ENCODE measurements around the gene PRPF8.
"Not testable (repeated sequence)": the region's sequence is repeated elsewhere in the genome, so short reads cannot be mapped to it uniquely, and the experiment has no call there.

Gene PRPF8

DNA sequence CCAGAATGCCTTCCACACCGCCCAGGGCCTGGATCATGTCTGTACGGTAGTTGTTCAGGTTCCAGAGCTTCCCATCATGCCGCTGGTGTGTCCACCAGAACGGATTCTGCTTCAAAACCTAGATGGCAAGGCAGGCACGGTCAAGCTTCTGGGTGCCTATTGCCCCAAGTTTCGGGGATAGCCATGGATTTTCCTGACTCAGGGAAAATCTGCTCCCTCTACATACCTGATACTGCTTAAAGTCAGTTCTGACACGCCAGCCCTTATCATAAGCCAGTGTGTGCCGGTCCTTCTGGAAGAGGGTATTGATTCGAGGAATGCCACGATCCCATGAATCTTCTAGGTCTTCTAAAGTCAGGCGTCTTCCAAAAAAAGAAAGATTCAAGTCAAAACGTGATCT lies 23.6 kb downstream of the PRPF8 start:
- Histone ChIP-seq H3K27ac (replicated peaks) (no peak overlapping the region), H3K4me3 (replicated peaks; ENCODE audit: insufficient read depth, low read length) (no peak overlapping the region), H3K27me3 (ENCODE audit: insufficient read depth, poor library complexity, severe bottlenecking) (no peaks in the 10 kb centered on the region)
- TF ChIP-seq CTCF (IDR thresholded peaks at IDR 0.05; ENCODE audit: insufficient read depth, low read length) (no peak), GABPA (IDR thresholded peaks at IDR 0.05; ENCODE audit: low read depth) (no peak), REST (IDR thresholded peaks at IDR 0.05; ENCODE audit: insufficient replicate concordance, low read depth) (no peak), SPI1 (IDR thresholded peaks at IDR 0.05; ENCODE audit: borderline replicate concordance, low read depth) (no peak), POLR2AphosphoS5 (IDR thresholded peaks at IDR 0.05; ENCODE audit: low read depth) (no peak)
- DNase-seq (ENCODE audit: low read depth in 1 of 2, low spot score in 1 of 2), result no peak

DNA sequence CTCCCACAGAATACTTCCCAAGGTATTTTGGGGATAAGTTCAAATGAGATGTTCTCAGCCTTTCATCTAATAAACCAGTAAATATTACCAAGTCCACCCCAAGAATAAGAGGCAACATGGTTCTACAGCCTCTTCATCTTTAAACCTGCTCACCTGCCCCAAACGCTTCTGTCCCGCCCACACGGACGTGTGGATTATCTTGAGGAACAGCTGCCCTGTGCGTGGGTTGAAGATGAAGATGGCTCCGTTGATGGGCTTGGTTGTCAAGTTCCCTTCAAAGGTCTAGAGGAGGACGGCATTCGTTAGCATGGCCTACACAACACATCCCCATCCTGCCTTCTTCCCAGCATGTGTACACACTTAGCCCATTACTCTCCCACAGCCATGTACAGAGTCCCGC lies 26.6 kb downstream of the PRPF8 start:
- DNase-seq (ENCODE audit: low read depth in 1 of 2, low spot score in 1 of 2), result no peak
- Histone ChIP-seq H3K27me3 (ENCODE audit: insufficient read depth, poor library complexity, severe bottlenecking) (no peaks in the 10 kb centered on the region), H3K27ac (replicated peaks) (no peak overlapping the region), H3K4me3 (replicated peaks; ENCODE audit: insufficient read depth, low read length) (no peak overlapping the region)
- TF ChIP-seq POLR2AphosphoS5 (IDR thresholded peaks at IDR 0.05; ENCODE audit: low read depth) (no peak), CTCF (IDR thresholded peaks at IDR 0.05; ENCODE audit: insufficient read depth, low read length) (no peak), SPI1 (IDR thresholded peaks at IDR 0.05; ENCODE audit: borderline replicate concordance, low read depth) (no peak), GABPA (IDR thresholded peaks at IDR 0.05; ENCODE audit: low read depth) (no peak), REST (IDR thresholded peaks at IDR 0.05; ENCODE audit: insufficient replicate concordance, low read depth) (no peak)

DNA sequence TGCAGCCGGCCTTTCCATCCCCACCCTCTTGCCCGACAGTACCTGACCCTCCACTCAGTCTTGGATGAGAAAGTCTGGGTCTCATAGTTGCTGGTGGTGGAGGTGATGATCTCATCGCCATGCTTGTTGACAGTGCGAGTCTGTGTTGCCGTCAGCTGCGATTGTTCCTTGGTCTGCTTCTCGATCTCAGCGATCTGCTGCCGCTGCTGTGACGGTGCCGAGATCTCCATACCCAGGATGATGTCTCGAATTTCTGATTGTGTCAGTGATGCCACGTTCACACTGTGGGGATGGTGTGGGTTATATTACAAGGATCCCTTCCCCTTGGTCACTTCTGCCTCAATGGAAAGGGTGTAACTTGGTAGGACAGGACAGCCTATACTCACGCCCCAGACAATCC lies 30.9 kb downstream of the PRPF8 start:
- Histone ChIP-seq H3K27me3 (ENCODE audit: insufficient read depth, poor library complexity, severe bottlenecking) (no peaks in the 10 kb centered on the region), H3K27ac (replicated peaks) (no peak overlapping the region), H3K4me3 (replicated peaks; ENCODE audit: insufficient read depth, low read length) (no peak overlapping the region)
- DNase-seq (ENCODE audit: low read depth in 1 of 2, low spot score in 1 of 2), result no peak
- TF ChIP-seq REST (IDR thresholded peaks at IDR 0.05; ENCODE audit: insufficient replicate concordance, low read depth), result no peak
- TF ChIP-seq POLR2AphosphoS5 (IDR thresholded peaks at IDR 0.05; ENCODE audit: low read depth), result no peak
- TF ChIP-seq CTCF (IDR thresholded peaks at IDR 0.05; ENCODE audit: insufficient read depth, low read length), result no peak
- no peak for TF ChIP-seq SPI1 (IDR thresholded peaks at IDR 0.05; ENCODE audit: borderline replicate concordance, low read depth)
- TF ChIP-seq GABPA (IDR thresholded peaks at IDR 0.05; ENCODE audit: low read depth), result no peak

DNA sequence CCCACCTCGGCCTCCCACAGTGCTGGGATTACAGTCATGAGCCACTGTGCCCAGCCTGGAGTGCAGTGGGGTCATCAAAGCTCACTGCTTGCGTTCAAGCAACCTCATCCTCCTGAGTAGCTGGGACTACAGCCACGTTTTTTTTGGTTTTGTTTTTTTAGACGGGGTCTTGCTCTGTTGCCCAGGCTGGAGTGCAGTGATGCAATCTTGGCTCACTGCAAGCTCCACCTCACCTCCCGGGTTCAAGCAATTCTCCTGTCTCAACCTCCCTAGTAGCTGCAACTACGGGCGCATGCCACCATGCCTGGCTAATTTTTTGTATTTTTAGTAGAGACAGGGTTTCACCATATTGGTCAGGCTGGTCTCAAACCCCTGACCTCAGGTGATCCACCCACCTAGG lies 31.9 kb downstream of the PRPF8 start:
- not testable (repeated sequence) for DNase-seq (ENCODE audit: low read depth in 1 of 2, low spot score in 1 of 2); H3K27ac ChIP-seq (replicated peaks); H3K27me3 ChIP-seq (ENCODE audit: insufficient read depth, poor library complexity, severe bottlenecking); H3K4me3 ChIP-seq (replicated peaks; ENCODE audit: insufficient read depth, low read length)
